Endothelial cell of umbilical vein (primary cell): Measurements from ENCODE around the gene XRRA1. TPM values are rescaled to one million over a fixed set of nuclear protein-coding genes. Genes with fewer than 3 reads are reported as not detected.

ENCODE experiments used
- BruUV-seq: library from RNA; stranded (reverse); fragments of 400-500 nt; replicated peaks from 2 replicates; lab custom pipeline; 2021; lab: Mats Ljungman, UMichigan
- CTCF ChIA-PET: fragments of 300-600, 350-600 bp; sonication (Branson Sonifier 250); formaldehyde crosslinking; loops from one replicate; lab custom pipeline; 2021; ENCODE audit warnings: antibody characterized with exemption, inconsistent platforms; lab: Charles Lee
- POLR2A ChIA-PET: fragments of 300-600, 350-600 bp; sonication (Branson Sonifier 250); formaldehyde crosslinking; loops from one replicate; lab custom pipeline; 2021; ENCODE audit warnings: antibody characterized with exemption, inconsistent platforms; lab: Charles Lee
- DNase-seq: peaks from one replicate; pipeline ENCODE4 v3.0.0-alpha.2; 2011; ENCODE audit warnings: low read depth, low spot score
- FAIRE-seq: peaks from 2 replicates; lab custom pipeline; 2011; peaks lifted over from hg19 to GRCh38; lab: Jason Lieb, UNC
- H2AFZ ChIP-seq: 2 replicates; pipeline ENCODE4 v1.6.0; 2012; ENCODE audit warnings: low read depth, low read length, control low read depth, inconsistent platforms
- H3K27ac ChIP-seq: 2 replicates; pipeline ENCODE4 v1.5.1; 2011; ENCODE audit warnings: low read depth, mild to moderate bottlenecking, control low read depth, low read length, moderate library complexity; ENCODE audit not compliant: insufficient read depth
- H3K27me3 ChIP-seq, 2 experiments: 2 replicates each; pipeline versions ENCODE4 v1.6.0 to v1.6.1; 2011; ENCODE audit warnings: low read length in 2 of 2, mixed read lengths in 1 of 2; ENCODE audit not compliant: control insufficient read depth in 2 of 2, insufficient read depth in 2 of 2
- H3K36me3 ChIP-seq, 2 experiments: 2 replicates in 1 of 2; 3 replicates in 1 of 2; pipeline ENCODE4 v1.5.1; 2011; ENCODE audit warnings: low read length in 2 of 2, mild to moderate bottlenecking in 1 of 2, moderate library complexity in 1 of 2; ENCODE audit not compliant: control insufficient read depth in 2 of 2, insufficient read depth in 2 of 2; ENCODE audit errors: extremely low read depth in 1 of 2
- H3K4me1 ChIP-seq: 3 replicates; pipeline ENCODE4 v1.5.1; 2011; ENCODE audit warnings: mild to moderate bottlenecking, low read length; ENCODE audit not compliant: control insufficient read depth, insufficient read depth; ENCODE audit errors: extremely low read depth
- H3K4me2 ChIP-seq: 2 replicates; pipeline ENCODE4 v1.6.1; 2011; ENCODE audit warnings: low read length, control low read depth, mixed read lengths; ENCODE audit not compliant: insufficient read depth
- H3K4me3 ChIP-seq, 3 experiments: fragments of 200-600 bp in 1 of 3; sonication (generic), shearing (Covaris generic) in 1 of 3; replicated peaks in 1 of 3; 2 replicates each; pipeline ENCODE4 v1.5.1; 2011 to 2016; ENCODE audit warnings: control low read depth in 3 of 3, low read length in 3 of 3, mild to moderate bottlenecking in 2 of 3, inconsistent platforms in 1 of 3, low read depth in 1 of 3, moderate library complexity in 1 of 3; ENCODE audit not compliant: insufficient read depth in 1 of 3
- H3K79me2 ChIP-seq: 2 replicates; pipeline ENCODE4 v1.6.0; 2012; ENCODE audit warnings: low read length, inconsistent platforms; ENCODE audit not compliant: control insufficient read depth, insufficient read depth
- H3K9ac ChIP-seq: replicated peaks from 2 replicates; pipeline ENCODE3; 2011; ENCODE audit warnings: low read length, control low read depth; ENCODE audit not compliant: insufficient read depth; ENCODE audit errors: extremely low read depth
- H3K9me1 ChIP-seq: replicated peaks from 3 replicates; pipeline ENCODE4 v1.6.0; 2011; ENCODE audit warnings: mild to moderate bottlenecking, low read length; ENCODE audit not compliant: control insufficient read depth, insufficient read depth; ENCODE audit errors: extremely low read depth
- H3K9me3 ChIP-seq: replicated peaks from 2 replicates; pipeline ENCODE4 v1.5.1; 2012; ENCODE audit warnings: low read length, inconsistent platforms; ENCODE audit not compliant: control insufficient read depth, insufficient read depth
- H4K20me1 ChIP-seq: replicated peaks from 2 replicates; pipeline ENCODE3; 2011; ENCODE audit warnings: mild to moderate bottlenecking, low read length; ENCODE audit not compliant: control insufficient read depth, insufficient read depth; ENCODE audit errors: extremely low read depth
- EZH2 ChIP-seq: IDR thresholded peaks from 2 replicates; pipeline ENCODE4 v1.6.1; 2012; ENCODE audit warnings: borderline replicate concordance, low read depth, mild to moderate bottlenecking, moderate library complexity, low read length, inconsistent platforms; ENCODE audit not compliant: severe bottlenecking
- FOS ChIP-seq: IDR thresholded peaks from 2 replicates; pipeline ENCODE4 v1.6.1; 2011; ENCODE audit warnings: mild to moderate bottlenecking, low read length, moderate library complexity, borderline replicate concordance; ENCODE audit not compliant: insufficient read depth
- GATA2 ChIP-seq: IDR thresholded peaks from 2 replicates; pipeline ENCODE4 v1.7.0; 2011; ENCODE audit warnings: low read depth, mild to moderate bottlenecking, moderate library complexity, mixed read lengths, low read length; ENCODE audit not compliant: insufficient read length, insufficient read depth
- JUN ChIP-seq: IDR thresholded peaks from 2 replicates; pipeline ENCODE4 v1.6.1; 2011; ENCODE audit warnings: borderline replicate concordance, low read depth; ENCODE audit not compliant: insufficient read length, insufficient read depth
- MYC ChIP-seq: IDR thresholded peaks from one replicate; pipeline ENCODE4 v1.6.1; 2011; ENCODE audit warnings: mild to moderate bottlenecking, low read depth, low read length
- POLR2A ChIP-seq: IDR thresholded peaks from 2 replicates; pipeline ENCODE4 v1.6.1; 2012; ENCODE audit warnings: low read depth, mild to moderate bottlenecking, control low read depth, low read length
- POLR2AphosphoS5 ChIP-seq: IDR thresholded peaks from 2 replicates; pipeline ENCODE4 v1.6.1; 2012; ENCODE audit warnings: low read depth, mild to moderate bottlenecking, control low read depth, low read length, moderate library complexity; ENCODE audit not compliant: insufficient read depth
- dilution Hi-C: fragments of 300-500 bp; cut with MboI; formaldehyde crosslinking; loops from one replicate; pipeline ENCODE4 v1.15.0; 2019; ENCODE audit warnings: low sequenced_read_pairs; ENCODE audit not compliant: extremely low pct_ligation_motif_present
- intact Hi-C: fragments of 100-400 bp; cut with micrococcal nuclease; formaldehyde crosslinking; loops from one replicate; pipeline ENCODE4 v1.10.0; 2022
- polyA plus RNA-seq, 4 experiments: library from polyadenylated mRNA; depleted of rRNA in 3 of 4; stranded (reverse) in 3 of 4; unstranded in 1 of 4; fragments of >200 nt; gene quantifications; 2 replicates each; pipeline versions ENCODE4 v1.2.1 to v1.2.3, GENCODE V29; 2011 to 2012; ENCODE audit warnings: missing spikeins in 1 of 4
- total RNA-seq: library from RNA; stranded (reverse); gene quantifications from 2 replicates; pipeline ENCODE4 v1.2.3, GENCODE V29; 2021
- TF ChIP-seq, protein P1 (sequence below): IDR thresholded peaks from 2 replicates; pipeline ENCODE4 v1.6.1; 2011; ENCODE audit not compliant: insufficient read depth, insufficient read length
- TF ChIP-seq, protein P2 (sequence below), 2 donors: IDR thresholded peaks; 1 replicate in 1 of 2; 2 replicates in 1 of 2; pipeline ENCODE4 v1.5.1; 2011; ENCODE audit warnings: low read length in 2 of 2, mild to moderate bottlenecking in 2 of 2, moderate library complexity in 2 of 2, control low read depth in 1 of 2, inconsistent platforms in 1 of 2, low read depth in 1 of 2; ENCODE audit not compliant: insufficient read depth in 1 of 2; ENCODE audit errors: extremely low read depth in 1 of 2

Gene XRRA1
- total and polyA plus RNA-seq, 2 donors (not counting 3 experiments of a cell fraction or from before 2014, with no cell fraction given) = 8.6 to 11.2 TPM

DNA sequence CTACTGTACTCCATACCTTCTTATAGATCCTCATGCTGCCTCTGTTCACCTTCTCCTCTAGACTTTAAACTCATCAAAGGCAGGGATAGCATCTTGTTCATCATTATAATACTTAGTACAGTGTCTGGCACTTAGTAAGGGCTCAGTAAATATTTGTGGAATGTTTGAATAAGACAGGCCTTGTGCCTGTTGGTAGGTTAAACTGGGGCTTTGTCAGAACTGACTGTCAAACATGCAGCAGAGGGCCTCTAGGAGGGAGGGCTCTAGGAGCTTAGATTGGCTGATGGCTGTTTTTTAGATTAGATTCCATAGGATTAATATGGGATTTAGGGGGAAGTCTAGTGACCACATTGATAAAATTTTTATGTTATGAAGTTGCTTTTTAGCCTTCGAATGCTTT is 129.5 kb downstream of the XRRA1 start:
- Histone ChIP-seq H2AFZ (no peak overlapping the region), H3K9me1 (no peaks in the 10 kb centered on the region), H3K4me3 (no peak overlapping the region), H3K79me2 (peaks cover 3% of the 10 kb centered on the region), H3K9ac (no peak overlapping the region), H3K9me3 (no peaks in the 10 kb centered on the region), H4K20me1 (no peaks in the 10 kb centered on the region), H3K27ac (peak overlapping the region; percentile 64), H3K27me3 (no peaks in the 10 kb centered on the region), H3K4me1 (peaks cover 58% of the 10 kb centered on the region), H3K36me3 (peaks cover 2 to 4% of the 10 kb centered on the region in 2 experiments), H3K4me2 (no peak overlapping the region)
- no TSS peak for BruUV-seq
- ChIA-PET POLR2A (no interaction called here), CTCF (interaction anchor here (1.5 to 1.8 kb wide), 2 partner anchors 36 to 117 kb away, joined by 3 to 5 read pairs; no protein-coding TSS in a partner anchor)
- no peak for FAIRE-seq
- TF ChIP-seq POLR2A = no peak
- TF ChIP-seq POLR2AphosphoS5 = no peak
- TF ChIP-seq, protein P1, sequence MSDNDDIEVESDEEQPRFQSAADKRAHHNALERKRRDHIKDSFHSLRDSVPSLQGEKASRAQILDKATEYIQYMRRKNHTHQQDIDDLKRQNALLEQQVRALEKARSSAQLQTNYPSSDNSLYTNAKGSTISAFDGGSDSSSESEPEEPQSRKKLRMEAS = no peak
- TF ChIP-seq FOS = no peak
- no peak for TF ChIP-seq JUN
- TF ChIP-seq GATA2 = no peak
- no peak for TF ChIP-seq MYC
- no peak for TF ChIP-seq EZH2
- TF ChIP-seq, protein P2, sequence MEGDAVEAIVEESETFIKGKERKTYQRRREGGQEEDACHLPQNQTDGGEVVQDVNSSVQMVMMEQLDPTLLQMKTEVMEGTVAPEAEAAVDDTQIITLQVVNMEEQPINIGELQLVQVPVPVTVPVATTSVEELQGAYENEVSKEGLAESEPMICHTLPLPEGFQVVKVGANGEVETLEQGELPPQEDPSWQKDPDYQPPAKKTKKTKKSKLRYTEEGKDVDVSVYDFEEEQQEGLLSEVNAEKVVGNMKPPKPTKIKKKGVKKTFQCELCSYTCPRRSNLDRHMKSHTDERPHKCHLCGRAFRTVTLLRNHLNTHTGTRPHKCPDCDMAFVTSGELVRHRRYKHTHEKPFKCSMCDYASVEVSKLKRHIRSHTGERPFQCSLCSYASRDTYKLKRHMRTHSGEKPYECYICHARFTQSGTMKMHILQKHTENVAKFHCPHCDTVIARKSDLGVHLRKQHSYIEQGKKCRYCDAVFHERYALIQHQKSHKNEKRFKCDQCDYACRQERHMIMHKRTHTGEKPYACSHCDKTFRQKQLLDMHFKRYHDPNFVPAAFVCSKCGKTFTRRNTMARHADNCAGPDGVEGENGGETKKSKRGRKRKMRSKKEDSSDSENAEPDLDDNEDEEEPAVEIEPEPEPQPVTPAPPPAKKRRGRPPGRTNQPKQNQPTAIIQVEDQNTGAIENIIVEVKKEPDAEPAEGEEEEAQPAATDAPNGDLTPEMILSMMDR (IDR thresholded peaks at IDR 0.05; ENCODE audit: extremely low read depth in 1 of 2, insufficient read depth in 1 of 2, low read depth in 1 of 2, low read length in 2 of 2) = no peak
- intact Hi-C loops = no loop called here
- dilution Hi-C loops = no loop called here
- DNase-seq = peak; percentile 44
